Measurements from ENCODE around the gene DNAH2. TPM values are rescaled to one million over a fixed set of nuclear protein-coding genes. Genes with fewer than 3 reads are reported as not detected.

Gene DNAH2
- polyA plus RNA-seq, 1 experiment: 0.06 TPM

DNA sequence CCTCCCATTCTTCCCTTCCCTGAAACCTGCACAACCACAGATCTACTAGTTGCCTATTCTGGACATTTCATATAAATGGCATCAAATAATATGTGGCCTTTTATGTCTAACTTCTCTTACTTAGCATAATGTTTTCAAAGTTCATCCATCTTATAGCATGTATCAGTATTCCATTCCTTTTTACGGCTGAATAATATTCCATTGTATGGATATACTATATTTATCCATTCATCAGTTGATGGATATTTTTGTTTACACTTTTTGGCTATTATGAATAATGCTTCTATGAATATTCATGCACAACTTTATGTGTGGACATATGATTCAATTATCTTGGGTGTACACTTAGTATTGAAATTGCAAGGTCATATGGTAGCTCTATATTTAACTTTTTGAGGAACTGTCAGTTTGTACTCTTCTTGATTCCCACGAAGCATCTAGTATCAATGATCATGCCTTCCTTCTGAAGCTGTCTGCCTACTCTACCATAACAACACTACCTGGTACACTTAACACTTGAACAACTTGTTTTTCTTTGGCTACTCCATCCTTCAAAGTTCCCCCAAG lies 158.3 kb downstream of the DNAH2 start:
- H3K9me3 ChIP-seq (ENCODE audit: control insufficient read depth, insufficient read depth, low read length): no peaks in the 10 kb centered on the region
- POLR2A ChIA-PET: no interaction called here

DNA sequence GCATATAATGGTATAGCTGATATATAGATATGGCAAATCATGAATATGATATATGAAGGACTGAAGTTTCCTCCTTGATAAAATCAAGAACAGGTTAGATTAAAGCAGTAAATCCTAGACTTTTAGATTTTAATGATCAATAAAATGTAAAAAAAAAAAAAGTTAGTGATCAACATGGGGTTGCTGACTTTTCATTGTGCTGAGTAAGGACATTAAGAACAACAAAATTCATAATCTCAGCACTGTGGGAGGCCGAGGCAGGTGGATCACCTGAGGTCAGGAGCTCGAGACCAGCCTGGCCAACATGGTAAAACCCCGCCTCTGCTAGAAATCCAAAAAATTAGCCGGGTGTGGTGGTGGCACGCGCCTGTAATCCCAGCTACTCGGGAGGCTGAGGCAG lies 160.7 kb downstream of the DNAH2 start:
- H3K27me3 ChIP-seq (ENCODE audit: control insufficient read depth, insufficient read depth, low read length): no peaks in the 10 kb centered on the region
- ChIA-PET POLR2A (no interaction called here), CTCF (no interaction called here)
- H3K9me3 ChIP-seq (ENCODE audit: control insufficient read depth, insufficient read depth, low read length): no peaks in the 10 kb centered on the region
- TF ChIP-seq, protein P1, sequence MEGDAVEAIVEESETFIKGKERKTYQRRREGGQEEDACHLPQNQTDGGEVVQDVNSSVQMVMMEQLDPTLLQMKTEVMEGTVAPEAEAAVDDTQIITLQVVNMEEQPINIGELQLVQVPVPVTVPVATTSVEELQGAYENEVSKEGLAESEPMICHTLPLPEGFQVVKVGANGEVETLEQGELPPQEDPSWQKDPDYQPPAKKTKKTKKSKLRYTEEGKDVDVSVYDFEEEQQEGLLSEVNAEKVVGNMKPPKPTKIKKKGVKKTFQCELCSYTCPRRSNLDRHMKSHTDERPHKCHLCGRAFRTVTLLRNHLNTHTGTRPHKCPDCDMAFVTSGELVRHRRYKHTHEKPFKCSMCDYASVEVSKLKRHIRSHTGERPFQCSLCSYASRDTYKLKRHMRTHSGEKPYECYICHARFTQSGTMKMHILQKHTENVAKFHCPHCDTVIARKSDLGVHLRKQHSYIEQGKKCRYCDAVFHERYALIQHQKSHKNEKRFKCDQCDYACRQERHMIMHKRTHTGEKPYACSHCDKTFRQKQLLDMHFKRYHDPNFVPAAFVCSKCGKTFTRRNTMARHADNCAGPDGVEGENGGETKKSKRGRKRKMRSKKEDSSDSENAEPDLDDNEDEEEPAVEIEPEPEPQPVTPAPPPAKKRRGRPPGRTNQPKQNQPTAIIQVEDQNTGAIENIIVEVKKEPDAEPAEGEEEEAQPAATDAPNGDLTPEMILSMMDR (IDR thresholded peaks at IDR 0.05; ENCODE audit: low read depth, low read length): no peak
- no peak for DNase-seq (ENCODE audit: low read depth, low spot score)
- no peak overlapping the region for H3K27ac ChIP-seq (ENCODE audit: low read depth, low read length)
- H3K4me3 ChIP-seq (ENCODE audit: low read depth, low read length): no peak overlapping the region

More for the DNA sequence above, 158.3 kb downstream of the DNAH2 start:
- Histone ChIP-seq H3K4me3 (ENCODE audit: low read depth, low read length) (no peak overlapping the region), H3K27ac (ENCODE audit: low read depth, low read length) (no peak overlapping the region), H3K27me3 (ENCODE audit: control insufficient read depth, insufficient read depth, low read length) (no peaks in the 10 kb centered on the region)
- TF ChIP-seq, protein P1 (IDR thresholded peaks at IDR 0.05; ENCODE audit: low read depth, low read length): no peak
- no peak for DNase-seq (ENCODE audit: low read depth, low spot score)
- CTCF ChIA-PET: interaction anchor here (1.5 kb wide), 1 partner anchor 22 kb away, joined by 3 read pairs; no protein-coding TSS in a partner anchor

DNA sequence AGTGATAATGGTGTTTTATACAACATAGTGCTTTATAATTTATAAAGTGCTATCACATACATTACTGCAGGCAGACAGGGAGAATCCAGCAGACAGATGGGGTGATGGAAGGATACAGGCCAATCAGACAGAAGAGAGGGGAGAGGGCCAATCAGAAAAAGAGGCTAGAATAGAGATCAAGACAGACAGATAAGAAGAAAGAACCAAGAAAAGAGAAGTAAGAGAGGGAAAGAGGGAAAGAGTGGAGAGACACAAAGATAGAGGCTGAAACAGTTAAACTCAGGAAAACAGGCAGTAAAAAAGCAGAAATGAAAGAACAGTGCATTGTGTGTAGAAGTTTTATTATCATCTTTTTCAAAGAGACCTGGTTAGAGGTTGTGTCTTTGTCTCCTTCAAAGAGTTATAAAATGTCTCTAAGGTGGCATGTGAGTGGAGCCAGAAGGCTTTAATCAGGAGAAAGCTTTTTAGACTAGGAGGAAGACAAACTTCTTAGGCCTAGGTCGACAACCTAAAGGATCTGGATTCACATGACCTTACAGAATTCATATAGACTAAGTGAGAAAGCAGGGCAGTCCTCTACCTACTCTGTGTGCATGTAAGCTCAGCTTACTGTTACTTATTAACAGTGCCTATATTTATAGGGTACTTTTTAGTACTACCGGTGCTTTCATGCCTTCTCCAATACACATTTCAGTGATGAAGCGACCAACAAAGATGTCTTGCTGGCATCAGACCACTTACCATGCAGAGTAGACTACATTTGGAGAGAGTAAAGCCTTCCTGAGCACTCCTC lies 162.7 kb downstream of the DNAH2 start:
- Histone ChIP-seq H3K4me3 (ENCODE audit: low read depth, low read length) (no peak overlapping the region), H3K27ac (ENCODE audit: low read depth, low read length) (no peak overlapping the region), H3K27me3 (ENCODE audit: control insufficient read depth, insufficient read depth, low read length) (no peaks in the 10 kb centered on the region), H3K9me3 (ENCODE audit: control insufficient read depth, insufficient read depth, low read length) (no peaks in the 10 kb centered on the region)
- no peak for DNase-seq (ENCODE audit: low read depth, low spot score)
- CTCF ChIA-PET: no interaction called here
- POLR2A ChIA-PET: no interaction called here
- TF ChIP-seq, protein P1 (IDR thresholded peaks at IDR 0.05; ENCODE audit: low read depth, low read length): no peak

DNA sequence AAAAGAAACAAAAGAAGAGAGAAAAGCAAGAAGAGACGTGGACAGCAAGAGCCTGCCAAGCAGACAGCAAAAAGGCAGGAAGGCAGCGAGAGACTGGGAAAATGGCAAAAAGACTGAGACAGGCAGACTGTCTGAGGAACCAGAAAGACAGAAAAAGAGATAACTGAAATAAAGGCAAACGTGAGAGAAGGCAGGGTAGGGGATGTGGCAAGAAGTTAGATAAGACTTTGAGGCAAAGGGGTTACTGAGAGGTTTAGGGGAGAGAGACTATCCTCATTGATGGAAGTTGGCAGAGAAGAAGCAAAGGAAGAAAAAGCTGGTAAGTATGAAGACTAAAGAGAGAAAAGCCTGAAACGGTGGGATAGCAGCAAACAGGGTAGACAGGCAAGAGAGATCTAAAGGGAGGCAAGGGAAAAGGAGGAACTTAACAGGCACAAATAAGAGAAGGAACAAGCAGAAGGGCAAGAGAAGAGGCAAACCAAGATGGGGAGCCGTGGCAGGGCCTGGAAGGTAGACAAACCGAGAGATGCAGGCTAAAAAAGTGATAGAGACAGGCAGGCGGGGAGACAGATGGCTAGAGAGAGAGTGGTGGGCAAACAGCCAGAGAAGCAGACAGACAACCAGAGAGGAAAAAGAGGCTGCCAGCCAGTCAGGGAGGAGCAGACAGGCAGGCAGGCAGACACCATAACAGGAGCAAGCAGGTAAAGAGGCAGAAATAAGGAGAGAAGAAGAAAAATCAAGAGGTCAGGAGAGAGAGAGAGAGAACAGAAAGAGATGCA lies 163.9 kb downstream of the DNAH2 start:
- H3K27ac ChIP-seq (ENCODE audit: low read depth, low read length): no peak overlapping the region
- CTCF ChIA-PET: no interaction called here

More for the DNA sequence above, 163.9 kb downstream of the DNAH2 start:
- no peaks in the 10 kb centered on the region for H3K27me3 ChIP-seq (ENCODE audit: control insufficient read depth, insufficient read depth, low read length)
- no peak for DNase-seq (ENCODE audit: low read depth, low spot score)
- no peaks in the 10 kb centered on the region; the same call in 1 of the 2 replicates for H3K9me3 ChIP-seq (ENCODE audit: control insufficient read depth, insufficient read depth, low read length)
- POLR2A ChIA-PET: no interaction called here
- H3K4me3 ChIP-seq (ENCODE audit: low read depth, low read length): no peak overlapping the region
- TF ChIP-seq, protein P1 (IDR thresholded peaks at IDR 0.05; ENCODE audit: low read depth, low read length): no peak
